Stimulated activated CD8-positive, alpha-beta memory T cell treated with anti-CD3 and anti-CD28 coated beads, Interleukin-4, amount 100 ng/mL, for 1 hour (primary cell): ENCODE measurements around the gene CDK2AP2.
"Not testable (repeated sequence)": the region's sequence is repeated elsewhere in the genome, so short reads cannot be mapped to it uniquely, and the experiment has no call there.

Experiments used
- DNase-seq, 2 donors: peaks; one replicate each; pipeline ENCODE4 v3.0.0-alpha.2; 2020; ENCODE audit warnings: low read depth in 2 of 2, low spot score in 1 of 2

CDK2AP2 gene

GRCh38 chr11:67491276-67492068, 16.5 kb downstream of the CDK2AP2 start:
- no peak for DNase-seq

- DNase-seq, result no peak
Observed at GRCh38 chr11:67490727-67491065, 17.3 kb downstream of the CDK2AP2 start.

- no peak for DNase-seq
Observed at GRCh38 chr11:67489885-67490726, 17.9 kb downstream of the CDK2AP2 start.

- DNase-seq, result no peak
Observed at GRCh38 chr11:67489203-67489884, 18.6 kb downstream of the CDK2AP2 start.

- DNase-seq, result no peak
Observed at GRCh38 chr11:67486481-67487195, 21.3 kb downstream of the CDK2AP2 start.

GRCh38 chr11:67485873-67486361, 22.0 kb downstream of the CDK2AP2 start:
- not testable (repeated sequence) for DNase-seq

- DNase-seq, result no peak
Observed at GRCh38 chr11:67484847-67485311, 23.1 kb downstream of the CDK2AP2 start.

- no peak for DNase-seq
Observed at GRCh38 chr11:67483831-67484665, 23.9 kb downstream of the CDK2AP2 start.

- peak; percentile 83 to 91 for DNase-seq
Observed at GRCh38 chr11:67482827-67483798, 24.8 kb downstream of the CDK2AP2 start, which contains the start of gene AIP. Gene AIP (plus strand): TSS chr11:67483026. CDS start chr11:67483159, 133 bp downstream.

- DNase-seq, result no peak
Observed at GRCh38 chr11:67482275-67482826, 25.6 kb downstream of the CDK2AP2 start.

GRCh38 chr11:67477344-67478050, 30.5 kb downstream of the CDK2AP2 start:
- DNase-seq, result not testable (repeated sequence)

GRCh38 chr11:67476692-67477091, 31.3 kb downstream of the CDK2AP2 start:
- not testable (repeated sequence) for DNase-seq

- DNase-seq, result no peak
Observed at GRCh38 chr11:67472882-67473281, 35.1 kb downstream of the CDK2AP2 start.

GRCh38 chr11:67470337-67471002, 37.5 kb downstream of the CDK2AP2 start:
- no peak for DNase-seq

- DNase-seq, result no peak
Observed at GRCh38 chr11:67469508-67469811, 38.5 kb downstream of the CDK2AP2 start.

GRCh38 chr11:67468759-67469507, 39.0 kb downstream of the CDK2AP2 start, which contains the start of gene TMEM134:
Gene TMEM134 (minus strand): TSS chr11:67469251. CDS start chr11:67469192, 59 bp downstream.
- DNase-seq, result peak; percentile 86 to 89

GRCh38 chr11:67468456-67468758, 39.6 kb downstream of the CDK2AP2 start:
- no peak for DNase-seq
